A549 (cell line): ENCODE data around the gene CDH19. TPM values are rescaled to one million over a fixed set of nuclear protein-coding genes. Genes with fewer than 3 reads are reported as not detected.

Experiments
- ATAC-seq, 2 experiments: fragments of 200-7000 bp in 1 of 2; fragments of >200 bp in 1 of 2; cut with Nextera tagmentation in 1 of 2; cut with Tn5 transposase in 1 of 2; 3 replicates each; pipeline versions ENCODE4 v1.8.0 to v1.9.1; 2018 to 2020; ENCODE audit warnings: mild to moderate bottlenecking in 1 of 2, moderate library complexity in 1 of 2
- CTCF ChIA-PET: fragments of 300-600 bp; sonication (Branson Sonifier 250); formaldehyde crosslinking; extraction: SDS; loops from one replicate; lab custom pipeline; 2021; ENCODE audit warnings: antibody characterized with exemption, inconsistent platforms; lab: Yijun Ruan, JAX
- POLR2A ChIA-PET: fragments of 350-600 bp; formaldehyde crosslinking; extraction: SDS; loops from one replicate; lab custom pipeline; 2021; ENCODE audit warnings: antibody characterized with exemption, inconsistent platforms; lab: Yijun Ruan, JAX
- DNase-seq, 2 experiments: peaks; one replicate each; pipeline versions ENCODE4 v3.0.0 to v3.0.0-alpha.2; 2011 to 2016; ENCODE audit warnings: low read depth in 1 of 2, low spot score in 1 of 2
- FAIRE-seq: peaks from 2 replicates; lab custom pipeline; 2011; peaks lifted over from hg19 to GRCh38; lab: Jason Lieb, UNC
- H3K27ac ChIP-seq, 2 experiments: fragments of >200 bp; sonication (Bioruptor Twin); formaldehyde crosslinking; 3 replicates each; pipeline ENCODE4 v1.5.1; 2016 to 2017
- H3K4me1 ChIP-seq: fragments of >200 bp; sonication (Bioruptor Twin); formaldehyde crosslinking; 3 replicates; pipeline ENCODE4 v1.6.1; 2016
- H3K4me2 ChIP-seq: fragments of >200 bp; sonication (Bioruptor Twin); formaldehyde crosslinking; 3 replicates; pipeline ENCODE4 v1.6.1; 2016
- H3K4me3 ChIP-seq: fragments of >200 bp; sonication (Bioruptor Twin); formaldehyde crosslinking; 3 replicates; pipeline ENCODE4 v1.5.1; 2016
- H3K9me3 ChIP-seq: fragments of >200 bp; sonication (Bioruptor Twin); formaldehyde crosslinking; 3 replicates; pipeline ENCODE4 v1.6.1; 2016
- BHLHE40 ChIP-seq: IDR thresholded peaks from 2 replicates; pipeline ENCODE4 v1.6.1; 2012; ENCODE audit warnings: low read depth, low read length, inconsistent platforms
- CBX2 ChIP-seq: fragments of 200-600 bp; sonication (generic); IDR thresholded peaks from 2 replicates; pipeline ENCODE4 v1.6.1; 2016; ENCODE audit warnings: low read depth, mild to moderate bottlenecking, borderline replicate concordance
- EHF ChIP-seq: fragments of 250-450 bp; sonication (Bioruptor Pico); IDR thresholded peaks from 2 replicates; pipeline ENCODE4 v1.5.0; 2020; ENCODE audit warnings: mild to moderate bottlenecking
- GATA3 ChIP-seq: IDR thresholded peaks from 2 replicates; pipeline ENCODE4 v1.6.1; 2012; ENCODE audit warnings: borderline replicate concordance
- HOXB13 ChIP-seq: fragments of 250-450 bp; sonication (Bioruptor Pico); IDR thresholded peaks from 2 replicates; pipeline ENCODE4 v1.5.0; 2020; ENCODE audit warnings: low read depth, mild to moderate bottlenecking, moderate library complexity
- JUN ChIP-seq, 2 experiments: fragments of >200 bp; sonication (Bioruptor Twin); formaldehyde crosslinking; IDR thresholded peaks; 2 replicates in 1 of 2; 3 replicates in 1 of 2; pipeline ENCODE4 v1.6.1; 2016 to 2017
- KDM1A ChIP-seq: fragments of 200-600 bp; sonication (generic); IDR thresholded peaks from 2 replicates; pipeline ENCODE4 v1.6.1; 2016; ENCODE audit warnings: low read depth, mild to moderate bottlenecking
- KDM5A ChIP-seq: fragments of 200-600 bp; sonication (generic); IDR thresholded peaks from 2 replicates; pipeline ENCODE4 v1.6.1; 2016; ENCODE audit warnings: antibody characterized with exemption, mild to moderate bottlenecking
- MAFK ChIP-seq: fragments of 450-650 bp; IDR thresholded peaks from 2 replicates; pipeline ENCODE4 v1.6.1; 2014; ENCODE audit not compliant: partially characterized antibody
- MYC ChIP-seq: IDR thresholded peaks from 2 replicates; pipeline ENCODE4 v1.6.1; 2012; ENCODE audit warnings: mild to moderate bottlenecking, inconsistent platforms, low read length, improper control_type of control experiment, borderline replicate concordance
- NFE2L2 ChIP-seq: fragments of 150-350 bp; conservative IDR thresholded peaks from 2 replicates; pipeline ENCODE4 v1.6.1; 2014; ENCODE audit warnings: low read length
- RAD21 ChIP-seq, 2 experiments: fragments of >200 bp in 1 of 2; sonication (Bioruptor Twin) in 1 of 2; formaldehyde crosslinking in 1 of 2; IDR thresholded peaks in 1 of 2; conservative IDR thresholded peaks in 1 of 2; 2 replicates in 1 of 2; 3 replicates in 1 of 2; pipeline ENCODE4 v1.6.1; 2012 to 2018; ENCODE audit warnings: inconsistent platforms in 1 of 2
- RARB ChIP-seq: fragments of 250-450 bp; sonication (Bioruptor Pico); IDR thresholded peaks from 2 replicates; pipeline ENCODE4 v1.8.0; 2021; ENCODE audit warnings: mild to moderate bottlenecking, moderate library complexity
- RNF2 ChIP-seq: fragments of 200-600 bp; sonication (generic); IDR thresholded peaks from 2 replicates; pipeline ENCODE4 v1.6.1; 2016; ENCODE audit warnings: low read depth, mild to moderate bottlenecking, antibody characterized with exemption, moderate library complexity, borderline replicate concordance
- SMC3 ChIP-seq: fragments of >200 bp; sonication (Bioruptor Twin); formaldehyde crosslinking; IDR thresholded peaks from 3 replicates; pipeline ENCODE4 v1.6.1; 2018; ENCODE audit warnings: inconsistent platforms
- TFCP2L1 ChIP-seq: fragments of 250-450 bp; sonication (Bioruptor Pico); IDR thresholded peaks from 2 replicates; pipeline ENCODE4 v1.5.0; 2021; ENCODE audit warnings: mild to moderate bottlenecking
- ZC3H11A ChIP-seq: fragments of 450-650 bp; IDR thresholded peaks from 2 replicates; pipeline ENCODE4 v1.6.1; 2014; ENCODE audit warnings: antibody characterized with exemption, mild to moderate bottlenecking
- ZFP36 ChIP-seq: fragments of 450-650 bp; IDR thresholded peaks from 2 replicates; pipeline ENCODE4 v1.6.1; 2014; ENCODE audit warnings: borderline replicate concordance; ENCODE audit not compliant: partially characterized antibody
- ZNF302 ChIP-seq: fragments of 250-450 bp; sonication (Bioruptor Pico); IDR thresholded peaks from 2 replicates; pipeline ENCODE4 v1.9.0; 2021; ENCODE audit warnings: inconsistent platforms, mild to moderate bottlenecking, moderate library complexity
- WGBS: methylation state at CpG from one replicate; pipeline ENCODE4 v1.1.6; 2017; ENCODE audit errors: missing lambda C conversion rate; 5-methylcytosine and 5-hydroxymethylcytosine counted together
- polyA plus RNA-seq, 4 experiments: library from polyadenylated mRNA; depleted of rRNA in 3 of 4; stranded (reverse); fragments of >200 nt; fragmentation: RNase III in 1 of 4; extraction: RNeasy Plus Mini Kit Qiagen cat#74134 plus additional on column Dnase treatment in 1 of 4; gene quantifications; 2 replicates in 3 of 4; 3 replicates in 1 of 4; pipeline ENCODE4 v1.2.3, GENCODE V29; 2011 to 2017
- TF ChIP-seq, protein P1 (sequence below): fragments of 200-600 bp; sonication (generic); IDR thresholded peaks from 2 replicates; pipeline ENCODE4 v1.6.1; 2016; ENCODE audit warnings: antibody characterized with exemption, mild to moderate bottlenecking, moderate library complexity
- TF ChIP-seq, protein P2 (sequence below): IDR thresholded peaks from 2 replicates; pipeline ENCODE4 v1.6.1; 2012
- TF ChIP-seq, protein P3 (sequence below): fragments of >200 bp; sonication (Bioruptor Twin); formaldehyde crosslinking; IDR thresholded peaks from 3 replicates; pipeline ENCODE4 v1.5.1; 2016
- TF ChIP-seq, protein P4 (sequence below): IDR thresholded peaks from 2 replicates; pipeline ENCODE4 v1.6.1; 2012; ENCODE audit warnings: low read depth, borderline replicate concordance
- TF ChIP-seq, protein P5 (sequence below): fragments of 150-350 bp; IDR thresholded peaks from 2 replicates; pipeline ENCODE4 v1.6.1; 2014; ENCODE audit warnings: low read depth, mild to moderate bottlenecking, low read length

The CDH19 gene
- polyA plus RNA-seq, 2 of the 4 experiments (the other 2 are of a cell fraction), result 1.4 to 1.5 TPM

DNA sequence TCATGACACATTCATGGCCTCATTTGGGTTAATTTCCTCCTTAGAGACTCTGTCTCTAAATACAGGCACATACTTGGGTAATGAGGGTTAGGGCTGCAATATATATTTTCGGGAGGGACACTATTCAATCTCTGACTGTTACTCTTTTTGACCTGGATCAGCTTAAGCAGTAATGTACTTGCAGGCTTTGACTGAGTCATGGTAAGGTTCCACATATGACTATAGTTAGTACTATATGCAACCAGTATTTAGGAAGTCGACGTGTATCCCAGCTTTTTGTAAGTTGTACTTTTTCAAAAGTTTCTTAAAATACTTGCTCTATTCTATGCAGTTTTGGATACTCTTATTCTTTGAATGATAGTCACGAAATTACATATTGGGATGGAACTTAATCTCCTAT lies 37.2 kb upstream of the CDH19 start (continued):
- TF ChIP-seq, protein P1, sequence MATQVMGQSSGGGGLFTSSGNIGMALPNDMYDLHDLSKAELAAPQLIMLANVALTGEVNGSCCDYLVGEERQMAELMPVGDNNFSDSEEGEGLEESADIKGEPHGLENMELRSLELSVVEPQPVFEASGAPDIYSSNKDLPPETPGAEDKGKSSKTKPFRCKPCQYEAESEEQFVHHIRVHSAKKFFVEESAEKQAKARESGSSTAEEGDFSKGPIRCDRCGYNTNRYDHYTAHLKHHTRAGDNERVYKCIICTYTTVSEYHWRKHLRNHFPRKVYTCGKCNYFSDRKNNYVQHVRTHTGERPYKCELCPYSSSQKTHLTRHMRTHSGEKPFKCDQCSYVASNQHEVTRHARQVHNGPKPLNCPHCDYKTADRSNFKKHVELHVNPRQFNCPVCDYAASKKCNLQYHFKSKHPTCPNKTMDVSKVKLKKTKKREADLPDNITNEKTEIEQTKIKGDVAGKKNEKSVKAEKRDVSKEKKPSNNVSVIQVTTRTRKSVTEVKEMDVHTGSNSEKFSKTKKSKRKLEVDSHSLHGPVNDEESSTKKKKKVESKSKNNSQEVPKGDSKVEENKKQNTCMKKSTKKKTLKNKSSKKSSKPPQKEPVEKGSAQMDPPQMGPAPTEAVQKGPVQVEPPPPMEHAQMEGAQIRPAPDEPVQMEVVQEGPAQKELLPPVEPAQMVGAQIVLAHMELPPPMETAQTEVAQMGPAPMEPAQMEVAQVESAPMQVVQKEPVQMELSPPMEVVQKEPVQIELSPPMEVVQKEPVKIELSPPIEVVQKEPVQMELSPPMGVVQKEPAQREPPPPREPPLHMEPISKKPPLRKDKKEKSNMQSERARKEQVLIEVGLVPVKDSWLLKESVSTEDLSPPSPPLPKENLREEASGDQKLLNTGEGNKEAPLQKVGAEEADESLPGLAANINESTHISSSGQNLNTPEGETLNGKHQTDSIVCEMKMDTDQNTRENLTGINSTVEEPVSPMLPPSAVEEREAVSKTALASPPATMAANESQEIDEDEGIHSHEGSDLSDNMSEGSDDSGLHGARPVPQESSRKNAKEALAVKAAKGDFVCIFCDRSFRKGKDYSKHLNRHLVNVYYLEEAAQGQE, result no peak

DNA sequence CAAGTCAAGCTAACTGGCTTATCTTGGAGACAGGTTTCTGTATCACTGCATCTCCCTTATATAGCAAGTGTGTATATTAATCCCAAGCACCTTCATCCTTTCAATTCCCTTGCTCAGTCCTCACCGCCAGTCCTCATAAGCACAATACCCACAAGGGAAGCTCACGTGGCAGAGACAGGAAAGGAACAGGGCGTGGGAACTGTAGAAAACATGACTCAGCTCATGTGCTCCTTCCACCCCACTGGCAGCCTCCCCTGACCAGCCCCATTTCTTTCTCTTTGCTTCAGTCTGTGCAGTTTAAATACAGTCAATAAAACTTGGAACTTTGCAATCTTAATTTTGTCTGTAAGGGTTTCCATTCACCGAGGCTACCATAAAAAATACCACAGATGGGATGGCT lies 36.5 kb upstream of the CDH19 start:
- TF ChIP-seq RAD21 (conservative IDR thresholded peaks at IDR 0.05 in 1 of 2, IDR thresholded peaks at IDR 0.05 in 1 of 2), result no peak
- TF ChIP-seq, protein P2, sequence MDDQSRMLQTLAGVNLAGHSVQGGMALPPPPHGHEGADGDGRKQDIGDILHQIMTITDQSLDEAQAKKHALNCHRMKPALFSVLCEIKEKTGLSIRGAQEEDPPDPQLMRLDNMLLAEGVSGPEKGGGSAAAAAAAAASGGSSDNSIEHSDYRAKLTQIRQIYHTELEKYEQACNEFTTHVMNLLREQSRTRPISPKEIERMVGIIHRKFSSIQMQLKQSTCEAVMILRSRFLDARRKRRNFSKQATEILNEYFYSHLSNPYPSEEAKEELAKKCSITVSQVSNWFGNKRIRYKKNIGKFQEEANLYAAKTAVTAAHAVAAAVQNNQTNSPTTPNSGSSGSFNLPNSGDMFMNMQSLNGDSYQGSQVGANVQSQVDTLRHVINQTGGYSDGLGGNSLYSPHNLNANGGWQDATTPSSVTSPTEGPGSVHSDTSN, result no peak
- TF ChIP-seq GATA3, result no peak
- no peak for TF ChIP-seq ZFP36
- TF ChIP-seq BHLHE40, result no peak
- no peak for TF ChIP-seq MAFK
- H3K9me3 ChIP-seq, result no peaks in the 10 kb centered on the region
- H3K4me2 ChIP-seq, result no peak overlapping the region
- ChIA-PET POLR2A (no interaction called here), CTCF (no interaction called here)
- FAIRE-seq (no peak), ATAC-seq (no peak), DNase-seq (peak in 1 of 2 experiments; percentile 14)
- H3K4me1 ChIP-seq, result no peaks in the 10 kb centered on the region
- WGBS, result 33% methylated on average over 4 of the region's 4 CpGs
- no peak overlapping the region for H3K4me3 ChIP-seq
- H3K27ac ChIP-seq, result no peak overlapping the region

DNA sequence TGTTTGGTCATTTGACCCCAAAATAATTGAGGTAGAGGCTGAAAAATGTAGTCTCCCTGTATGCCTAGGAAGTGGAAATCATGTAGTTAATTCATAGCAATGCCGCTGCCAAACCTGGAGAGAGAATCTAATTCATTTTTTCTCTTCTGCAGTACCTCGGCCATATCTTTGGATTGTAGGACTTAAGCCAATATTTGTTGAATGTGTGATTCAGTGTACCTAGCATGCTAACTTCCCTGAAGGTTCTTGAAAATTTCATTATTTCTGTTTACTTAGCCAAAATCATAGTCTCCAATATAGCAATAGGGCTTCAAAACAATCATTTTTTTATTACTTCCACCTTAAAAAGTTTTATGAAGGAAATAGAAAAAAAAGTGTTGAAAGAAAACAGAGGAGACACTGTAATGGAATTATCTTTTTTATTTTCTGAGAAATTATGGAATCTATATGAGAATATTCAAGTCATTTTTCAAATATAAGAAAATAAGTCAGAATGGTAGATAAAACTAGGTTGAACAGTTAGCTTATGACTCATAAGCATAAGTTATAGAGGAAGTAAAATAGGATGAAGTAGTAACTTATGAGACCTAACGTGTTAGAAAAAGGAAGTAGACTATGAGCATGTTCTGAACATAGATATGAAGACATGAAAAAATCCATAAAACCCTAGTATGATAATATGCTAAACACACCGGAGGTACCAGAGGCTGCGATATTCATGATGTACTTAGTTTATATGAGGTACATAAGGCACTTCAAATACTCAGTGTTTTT lies 35.2 kb upstream of the CDH19 start:
- no peak overlapping the region for H3K27ac ChIP-seq
- ChIA-PET POLR2A (no interaction called here), CTCF (no interaction called here)
- H3K4me2 ChIP-seq, result 0 out of 3 replicates have a peak overlapping the region, but pooled peaks have one; percentile 21
- H3K4me3 ChIP-seq, result no peak overlapping the region
- DNase-seq (no peak), FAIRE-seq (no peak), ATAC-seq (no peak)
- no peaks in the 10 kb centered on the region for H3K9me3 ChIP-seq
- no peaks in the 10 kb centered on the region for H3K4me1 ChIP-seq
- WGBS, result 34% methylated on average over 5 of the region's 5 CpGs
- TF ChIP-seq JUN (IDR thresholded peaks at IDR 0.05), result no peak
- no peak for TF ChIP-seq ZC3H11A
- no peak for TF ChIP-seq ZNF302 (CRISPR knock-in tag)
- TF ChIP-seq RARB (CRISPR knock-in tag), result no peak
- TF ChIP-seq, protein P3, sequence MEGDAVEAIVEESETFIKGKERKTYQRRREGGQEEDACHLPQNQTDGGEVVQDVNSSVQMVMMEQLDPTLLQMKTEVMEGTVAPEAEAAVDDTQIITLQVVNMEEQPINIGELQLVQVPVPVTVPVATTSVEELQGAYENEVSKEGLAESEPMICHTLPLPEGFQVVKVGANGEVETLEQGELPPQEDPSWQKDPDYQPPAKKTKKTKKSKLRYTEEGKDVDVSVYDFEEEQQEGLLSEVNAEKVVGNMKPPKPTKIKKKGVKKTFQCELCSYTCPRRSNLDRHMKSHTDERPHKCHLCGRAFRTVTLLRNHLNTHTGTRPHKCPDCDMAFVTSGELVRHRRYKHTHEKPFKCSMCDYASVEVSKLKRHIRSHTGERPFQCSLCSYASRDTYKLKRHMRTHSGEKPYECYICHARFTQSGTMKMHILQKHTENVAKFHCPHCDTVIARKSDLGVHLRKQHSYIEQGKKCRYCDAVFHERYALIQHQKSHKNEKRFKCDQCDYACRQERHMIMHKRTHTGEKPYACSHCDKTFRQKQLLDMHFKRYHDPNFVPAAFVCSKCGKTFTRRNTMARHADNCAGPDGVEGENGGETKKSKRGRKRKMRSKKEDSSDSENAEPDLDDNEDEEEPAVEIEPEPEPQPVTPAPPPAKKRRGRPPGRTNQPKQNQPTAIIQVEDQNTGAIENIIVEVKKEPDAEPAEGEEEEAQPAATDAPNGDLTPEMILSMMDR, result no peak
- no peak for TF ChIP-seq EHF (CRISPR knock-in tag)
- TF ChIP-seq, protein P4, sequence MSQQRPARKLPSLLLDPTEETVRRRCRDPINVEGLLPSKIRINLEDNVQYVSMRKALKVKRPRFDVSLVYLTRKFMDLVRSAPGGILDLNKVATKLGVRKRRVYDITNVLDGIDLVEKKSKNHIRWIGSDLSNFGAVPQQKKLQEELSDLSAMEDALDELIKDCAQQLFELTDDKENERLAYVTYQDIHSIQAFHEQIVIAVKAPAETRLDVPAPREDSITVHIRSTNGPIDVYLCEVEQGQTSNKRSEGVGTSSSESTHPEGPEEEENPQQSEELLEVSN, result no peak
- TF ChIP-seq, protein P5, sequence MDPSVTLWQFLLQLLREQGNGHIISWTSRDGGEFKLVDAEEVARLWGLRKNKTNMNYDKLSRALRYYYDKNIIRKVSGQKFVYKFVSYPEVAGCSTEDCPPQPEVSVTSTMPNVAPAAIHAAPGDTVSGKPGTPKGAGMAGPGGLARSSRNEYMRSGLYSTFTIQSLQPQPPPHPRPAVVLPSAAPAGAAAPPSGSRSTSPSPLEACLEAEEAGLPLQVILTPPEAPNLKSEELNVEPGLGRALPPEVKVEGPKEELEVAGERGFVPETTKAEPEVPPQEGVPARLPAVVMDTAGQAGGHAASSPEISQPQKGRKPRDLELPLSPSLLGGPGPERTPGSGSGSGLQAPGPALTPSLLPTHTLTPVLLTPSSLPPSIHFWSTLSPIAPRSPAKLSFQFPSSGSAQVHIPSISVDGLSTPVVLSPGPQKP, result no peak
- TF ChIP-seq SMC3, result no peak
- TF ChIP-seq HOXB13 (CRISPR knock-in tag), result no peak
- TF ChIP-seq CBX2, result no peak
- no peak for TF ChIP-seq KDM5A
- no peak for TF ChIP-seq TFCP2L1
- no peak for TF ChIP-seq KDM1A
- TF ChIP-seq MYC, result no peak
- no peak for TF ChIP-seq RNF2
- TF ChIP-seq RAD21 (conservative IDR thresholded peaks at IDR 0.05 in 1 of 2, IDR thresholded peaks at IDR 0.05 in 1 of 2), result no peak
- no peak for TF ChIP-seq NFE2L2
- TF ChIP-seq, protein P2, result no peak
